GM18526 (cell line): ENCODE results near the gene CASKIN2.

Experiments used
- POLR2A ChIP-seq: IDR thresholded peaks from 3 replicates; pipeline ENCODE4 v1.6.1; 2011; ENCODE audit not compliant: insufficient read length; ENCODE audit errors: extremely low read depth

CASKIN2 gene

GRCh38 chr17:75535871-75536270 lies 20.5 kb upstream of the CASKIN2 start:
- TF ChIP-seq POLR2A, result no peak

DNA sequence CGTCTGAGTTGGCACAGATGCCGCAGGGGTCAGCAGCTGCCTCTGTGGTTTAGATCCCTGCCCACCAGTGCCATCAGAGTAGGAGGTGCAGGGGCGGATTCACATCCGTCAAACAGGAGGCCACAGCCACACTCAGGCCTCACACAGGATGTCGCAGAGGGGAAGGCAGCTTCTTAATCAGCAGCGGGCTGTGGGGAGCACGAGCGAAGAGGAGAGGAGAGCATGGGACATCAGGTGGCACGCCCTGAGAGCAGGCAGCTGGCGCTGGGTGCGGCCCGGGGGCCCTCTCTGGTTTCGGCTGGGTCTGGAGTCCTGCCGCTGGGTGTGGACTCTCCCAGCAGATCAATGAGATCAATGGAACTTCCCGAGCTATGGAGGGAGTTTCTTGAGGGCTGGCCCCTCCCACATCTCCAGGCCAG lies 19.8 kb upstream of the CASKIN2 start:
- TF ChIP-seq POLR2A, result no peak

DNA sequence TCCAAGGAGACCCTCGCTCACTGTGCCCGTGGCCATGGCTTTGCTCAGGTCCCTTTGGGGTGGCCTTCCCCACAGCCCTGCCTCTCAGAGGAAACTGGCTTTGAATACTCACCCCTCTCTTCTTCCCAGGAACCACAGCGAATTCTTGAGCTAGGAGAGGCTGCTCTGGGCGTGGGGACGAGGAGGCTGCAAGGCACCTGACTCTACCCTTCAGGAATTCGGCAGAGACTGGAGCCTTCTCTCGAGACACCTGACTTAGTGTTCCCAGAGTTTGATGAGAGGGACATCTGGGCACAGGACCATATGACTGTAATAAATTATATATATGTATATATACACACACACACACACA lies 16.4 kb upstream of the CASKIN2 start:
- TF ChIP-seq POLR2A, result no peak

DNA sequence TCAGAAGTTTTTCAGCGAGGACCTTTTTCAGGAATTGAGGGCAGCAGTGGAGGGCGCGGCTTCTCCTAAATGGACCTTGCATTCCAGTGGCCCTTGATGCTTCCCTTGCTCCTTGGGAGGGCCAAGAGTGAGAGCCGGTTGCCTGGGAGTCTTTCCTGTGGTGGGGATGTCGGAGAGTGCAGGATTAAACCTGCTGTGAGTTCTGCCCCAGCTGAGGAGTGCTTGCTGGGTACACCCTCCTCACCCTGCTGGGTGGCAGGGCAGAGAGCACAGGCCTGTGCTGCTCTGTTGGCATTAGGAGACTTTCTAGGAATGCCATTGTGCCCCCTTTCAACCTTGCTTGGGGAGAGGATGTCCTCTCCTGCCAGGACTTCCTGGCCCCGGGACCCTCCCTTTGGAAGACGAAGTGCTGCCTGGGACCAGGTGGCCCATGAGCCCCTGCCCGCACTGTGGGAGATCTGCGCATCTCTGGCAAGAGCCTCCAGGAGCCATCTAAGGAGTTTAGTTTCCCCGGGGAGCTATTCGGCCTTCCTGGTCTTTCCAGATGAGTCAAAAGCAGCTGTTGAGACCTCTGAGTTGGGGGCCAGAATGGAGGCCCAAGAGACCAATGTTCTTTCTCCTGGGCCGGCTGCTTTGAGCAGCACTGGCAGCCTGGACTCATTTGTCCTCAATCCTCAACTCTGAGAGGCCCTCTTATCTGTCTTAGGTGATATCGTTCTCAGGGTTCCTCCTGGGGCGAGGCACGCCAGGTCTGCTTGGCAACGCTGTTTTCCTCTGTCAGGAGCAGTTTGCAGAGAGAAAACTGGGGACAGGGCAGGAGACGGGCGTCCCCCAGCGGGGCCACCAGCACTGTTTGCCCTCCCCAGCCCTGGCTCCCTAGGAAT lies 15.7 kb upstream of the CASKIN2 start:
- no peak for TF ChIP-seq POLR2A

DNA sequence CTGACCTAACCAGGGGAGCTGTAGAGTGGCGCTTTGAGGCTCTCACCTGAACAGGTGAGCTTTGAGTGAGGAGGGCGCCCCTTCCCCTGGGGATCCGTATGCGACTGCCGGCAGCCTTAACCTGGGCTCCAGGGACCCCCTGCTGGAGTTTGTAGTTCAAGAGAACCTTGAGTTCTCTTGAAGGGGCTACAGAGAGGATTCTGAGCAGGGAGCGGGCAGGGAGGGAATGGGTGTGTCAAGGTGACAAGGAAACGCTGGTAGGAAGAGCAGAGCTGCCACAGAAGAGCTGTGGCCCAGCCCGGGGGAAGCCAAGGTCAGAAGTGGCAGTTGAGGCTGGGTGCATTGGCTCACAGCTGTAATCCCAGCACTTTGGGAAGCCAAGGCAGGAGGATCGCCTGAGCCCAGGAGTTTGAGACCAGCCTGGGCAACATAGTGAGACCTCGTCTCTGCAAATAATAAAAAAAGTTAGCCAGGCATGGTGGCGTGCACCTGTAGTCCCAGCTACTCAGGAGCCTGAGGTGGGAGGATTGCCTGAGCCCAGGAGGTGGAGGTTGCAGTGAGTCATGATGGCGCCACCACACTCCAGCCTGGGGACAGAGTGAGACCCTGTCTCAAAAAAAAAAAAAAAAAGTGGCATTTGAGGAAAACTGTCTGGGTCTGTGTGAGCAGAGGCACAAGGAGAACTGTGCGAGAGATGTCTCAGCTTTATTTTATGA lies 11.4 kb upstream of the CASKIN2 start:
- no peak for TF ChIP-seq POLR2A

- no peak for TF ChIP-seq POLR2A
Measured at GRCh38 chr17:75525806-75526554, 10.6 kb upstream of the CASKIN2 start.

DNA sequence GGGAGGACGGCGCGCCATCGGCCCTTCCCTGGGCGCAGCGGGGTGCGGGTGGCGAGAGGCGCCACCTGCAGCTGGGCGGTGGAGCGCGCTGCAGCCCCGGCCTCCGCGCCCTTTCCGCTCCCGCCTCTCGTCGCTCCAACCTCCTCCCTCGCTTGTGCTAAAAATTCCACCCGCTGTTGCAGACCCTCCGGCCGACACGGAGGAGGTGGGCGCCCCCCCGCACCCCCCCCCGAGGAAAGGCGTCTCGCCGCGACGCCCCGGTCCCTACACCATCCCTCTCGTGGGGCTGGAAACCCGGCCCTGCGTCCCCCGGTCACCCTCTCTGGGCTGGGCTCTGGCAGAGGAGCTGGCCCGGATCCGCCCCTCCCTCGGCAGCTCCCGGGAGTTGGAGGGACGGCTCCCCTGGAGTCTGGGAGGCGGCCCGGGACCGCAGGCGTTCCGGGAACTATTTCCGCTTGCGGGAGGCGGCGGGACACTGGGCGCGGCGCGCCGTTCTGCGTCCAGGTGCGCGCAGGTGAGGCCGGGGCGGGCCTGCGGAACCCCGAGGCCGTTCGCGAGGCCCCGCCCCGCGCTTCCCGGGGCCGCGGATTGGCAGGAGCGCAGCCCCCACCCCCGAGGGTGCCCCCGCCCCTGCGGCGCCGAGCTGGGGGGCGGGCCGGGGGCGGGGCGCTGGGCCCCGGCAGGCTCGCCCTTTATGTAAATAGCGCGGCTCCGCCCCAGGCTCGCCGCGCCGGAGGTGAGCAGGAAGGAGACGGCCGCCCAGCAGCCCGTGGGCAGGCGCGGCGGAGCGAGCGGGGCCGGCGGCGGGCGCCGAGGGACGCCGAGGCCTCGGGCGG lies 9.9 kb upstream of the CASKIN2 start, which contains the start of gene LLGL2:
Gene LLGL2, plus strand, starts transcription at position 728 of the 836 bp plus-strand sequence. CDS start 17,730 bp downstream, outside the sequence.
- TF ChIP-seq POLR2A, result no peak

DNA sequence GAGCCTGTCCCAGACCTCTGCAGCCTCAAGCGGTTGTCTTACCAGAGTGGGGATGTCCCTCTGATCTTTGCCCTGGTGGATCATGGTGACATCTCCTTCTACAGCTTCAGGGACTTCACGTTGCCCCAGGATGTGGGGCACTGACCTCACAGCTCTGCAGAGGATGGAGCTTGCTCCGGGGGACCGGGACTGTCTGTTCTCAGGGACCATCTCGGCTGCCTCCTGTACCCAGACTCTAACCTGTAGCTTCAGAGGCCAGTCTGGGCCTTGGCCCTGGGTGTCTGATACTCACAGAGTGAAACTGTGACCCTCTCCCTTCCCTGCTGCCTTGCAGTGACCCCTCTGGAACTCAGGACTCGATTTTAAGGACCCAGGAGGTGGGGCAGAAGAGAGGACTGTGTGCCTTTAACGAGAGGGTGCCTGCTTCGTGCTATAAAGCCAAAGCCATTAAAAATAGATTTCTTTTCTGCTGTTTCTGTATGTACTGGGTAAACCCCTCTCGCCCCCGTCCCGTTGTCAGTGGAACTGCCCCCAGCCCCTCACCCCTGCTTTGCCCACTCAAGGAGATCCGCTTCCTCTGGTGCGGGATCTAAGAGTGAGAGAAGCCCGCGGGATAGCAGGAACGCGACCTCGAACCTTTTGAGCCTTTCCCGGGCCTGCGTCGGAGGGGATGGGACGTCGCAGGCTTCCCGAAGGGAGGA lies 9.1 kb upstream of the CASKIN2 start:
- TF ChIP-seq POLR2A, result no peak

GRCh38 chr17:75523647-75524046 lies 8.3 kb upstream of the CASKIN2 start:
- TF ChIP-seq POLR2A, result no peak

- no peak for TF ChIP-seq POLR2A
Measured at GRCh38 chr17:75521951-75522727, 6.8 kb upstream of the CASKIN2 start.

DNA sequence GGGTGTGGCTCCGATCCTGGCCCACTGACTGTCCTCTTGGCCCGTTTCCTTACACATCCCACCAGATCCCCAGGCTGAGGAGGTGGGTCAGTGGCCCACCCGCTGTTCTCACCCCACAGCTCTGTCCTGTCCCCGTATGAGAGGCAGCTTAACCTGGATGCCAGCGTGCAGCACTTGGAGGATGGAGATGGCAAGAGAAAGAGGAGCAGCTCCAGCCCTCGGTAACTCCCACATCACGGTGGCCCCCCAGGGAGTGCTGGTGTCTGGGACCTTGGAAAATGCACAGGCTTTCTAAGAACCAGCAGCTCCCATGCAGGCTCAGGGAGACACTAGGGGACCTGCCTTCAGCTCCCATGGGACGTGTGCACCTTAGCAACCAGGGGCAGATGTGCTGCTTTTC lies 6.0 kb upstream of the CASKIN2 start:
- no peak for TF ChIP-seq POLR2A

GRCh38 chr17:75518983-75519537 lies 3.7 kb upstream of the CASKIN2 start:
- TF ChIP-seq POLR2A, result no peak

DNA sequence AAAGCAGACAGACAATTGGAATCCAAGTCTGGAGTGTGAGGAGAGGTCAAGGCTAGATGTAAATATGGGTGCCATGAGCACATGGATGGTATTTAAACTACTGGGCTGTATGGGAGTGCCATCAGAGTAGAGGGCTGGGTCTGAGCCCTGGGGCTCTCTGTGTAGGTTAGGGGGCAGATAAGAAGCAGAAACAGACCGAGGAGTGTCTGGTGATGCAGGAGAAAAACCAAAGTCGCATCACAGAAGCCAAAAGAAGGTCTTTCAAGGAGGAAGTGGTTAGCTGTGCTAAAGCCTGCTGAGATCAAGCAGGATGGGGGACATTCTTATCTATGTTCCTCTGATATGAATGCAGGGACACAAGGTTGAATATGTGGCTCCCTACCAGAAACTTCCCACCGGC lies 2.9 kb upstream of the CASKIN2 start:
- TF ChIP-seq POLR2A, result no peak
